Endothelial cell (in vitro differentiated cells): ENCODE data around the gene MPV17L2. TPM values are rescaled to one million over a fixed set of nuclear protein-coding genes. Genes with fewer than 3 reads are reported as not detected.

Source experiments
- DNase-seq: peaks from one replicate; pipeline ENCODE4 v3.0.0; 2021; ENCODE audit warnings: low spot score
- H3K27ac Mint-ChIP-seq: one replicate; pipeline ENCODE4 v1.8.0; 2021; ENCODE audit warnings: mixed read lengths, inconsistent platforms; ENCODE audit not compliant: unreplicated experiment
- H3K27me3 Mint-ChIP-seq: one replicate; pipeline ENCODE4 v1.8.0; 2021; ENCODE audit warnings: mild to moderate bottlenecking, moderate library complexity, mixed read lengths, inconsistent platforms; ENCODE audit not compliant: unreplicated experiment
- H3K36me3 Mint-ChIP-seq: one replicate; pipeline ENCODE4 v1.8.0; 2021; ENCODE audit warnings: mild to moderate bottlenecking, low read depth, mixed read lengths, inconsistent platforms; ENCODE audit not compliant: unreplicated experiment
- H3K4me1 Mint-ChIP-seq: one replicate; pipeline ENCODE4 v1.8.0; 2021; ENCODE audit warnings: mild to moderate bottlenecking, mixed read lengths, inconsistent platforms; ENCODE audit not compliant: unreplicated experiment
- H3K4me3 Mint-ChIP-seq: one replicate; pipeline ENCODE4 v1.8.0; 2021; ENCODE audit warnings: mild to moderate bottlenecking, mixed read lengths, inconsistent platforms; ENCODE audit not compliant: unreplicated experiment
- H3K9me3 Mint-ChIP-seq: one replicate; pipeline ENCODE4 v1.8.0; 2021; ENCODE audit warnings: mixed read lengths, inconsistent platforms; ENCODE audit not compliant: unreplicated experiment
- CTCF ChIP-seq: fragments of 200-600 bp; sonication (generic); IDR thresholded peaks from one replicate; pipeline ENCODE4 v1.5.0; 2021; ENCODE audit warnings: antibody characterized with exemption; ENCODE audit not compliant: unreplicated experiment
- total RNA-seq: library from RNA; stranded (reverse); fragmentation: NEBNext Ultra II Directional; extraction: Animal tissue kit (Norgen Biotek cat#: 25700); gene quantifications from one replicate; pipeline ENCODE4 v1.2.1, GENCODE V29; 2021; ENCODE audit not compliant: unreplicated experiment

Gene MPV17L2
- total RNA-seq, 1 donor from 2014 or later = 17.7 TPM

- Mint-ChIP-seq H3K9me3 (no peaks in the 10 kb centered on the region), H3K4me3 (no peak overlapping the region), H3K27me3 (peaks cover 5% of the 10 kb centered on the region), H3K36me3 (no peaks in the 10 kb centered on the region), H3K4me1 (no peaks in the 10 kb centered on the region), H3K27ac (no peak overlapping the region)
- TF ChIP-seq CTCF = no peak
- DNase-seq = no peak
Measured at GRCh38 chr19:18176367-18177310, 16.4 kb upstream of the MPV17L2 start.

GRCh38 chr19:18179957-18180356, 13.1 kb upstream of the MPV17L2 start:
- Mint-ChIP-seq H3K27me3 (peaks cover 3% of the 10 kb centered on the region), H3K36me3 (no peaks in the 10 kb centered on the region), H3K9me3 (no peaks in the 10 kb centered on the region), H3K4me1 (no peaks in the 10 kb centered on the region), H3K27ac (no peak overlapping the region), H3K4me3 (no peak overlapping the region)
- DNase-seq = no peak
- TF ChIP-seq CTCF = no peak

- Mint-ChIP-seq H3K36me3 (no peaks in the 10 kb centered on the region), H3K27me3 (no peaks in the 10 kb centered on the region), H3K4me3 (no peak overlapping the region), H3K4me1 (no peaks in the 10 kb centered on the region), H3K9me3 (no peaks in the 10 kb centered on the region), H3K27ac (no peak overlapping the region)
- no peak for TF ChIP-seq CTCF
- DNase-seq = no peak
Measured at GRCh38 chr19:18183529-18183928, 9.5 kb upstream of the MPV17L2 start.

GRCh38 chr19:18185538-18185937, 7.5 kb upstream of the MPV17L2 start:
- no peaks in the 10 kb centered on the region for H3K36me3 Mint-ChIP-seq
- H3K27ac Mint-ChIP-seq = no peak overlapping the region
- no peaks in the 10 kb centered on the region for H3K9me3 Mint-ChIP-seq
- no peak overlapping the region for H3K4me3 Mint-ChIP-seq
- no peaks in the 10 kb centered on the region for H3K27me3 Mint-ChIP-seq
- no peaks in the 10 kb centered on the region for H3K4me1 Mint-ChIP-seq
- no peak for TF ChIP-seq CTCF
- DNase-seq = no peak

- no peaks in the 10 kb centered on the region for H3K9me3 Mint-ChIP-seq
- H3K4me3 Mint-ChIP-seq = no peak overlapping the region
- peaks cover 9% of the 10 kb centered on the region for H3K4me1 Mint-ChIP-seq
- peaks cover 7% of the 10 kb centered on the region for H3K27me3 Mint-ChIP-seq
- no peak overlapping the region for H3K27ac Mint-ChIP-seq
- no peaks in the 10 kb centered on the region for H3K36me3 Mint-ChIP-seq
- no peak for DNase-seq
- TF ChIP-seq CTCF = no peak
Measured at GRCh38 chr19:18190278-18190677, 2.7 kb upstream of the MPV17L2 start.
